ENCODE results near the gene NIPAL3.
A peak's percentile ranks its signal among the peaks of the same experiment; 100 is the strongest.
"Not testable (repeated sequence)": the region's sequence is repeated elsewhere in the genome, so short reads cannot be mapped to it uniquely, and the experiment has no call there.

The NIPAL3 gene

GRCh38 chr1:24486331-24487065 lies 70.9 kb downstream of the NIPAL3 start:
- DNase-seq (ENCODE audit: low read depth): no peak
- no peak overlapping the region for H3K4me3 ChIP-seq (ENCODE audit: low read depth, low read length)
- no peak for TF ChIP-seq CTCF (IDR thresholded peaks at IDR 0.05; ENCODE audit: insufficient read depth, low read depth, low read length, missing control alignments)

- no peak for DNase-seq (ENCODE audit: low read depth)
- no peak for TF ChIP-seq CTCF (IDR thresholded peaks at IDR 0.05; ENCODE audit: insufficient read depth, low read depth, low read length, missing control alignments)
- H3K4me3 ChIP-seq (ENCODE audit: low read depth, low read length): no peak overlapping the region
Observed at GRCh38 chr1:24487455-24487854, 71.9 kb downstream of the NIPAL3 start.

- peak; percentile 30 for DNase-seq (ENCODE audit: low read depth)
- H3K4me3 ChIP-seq (ENCODE audit: low read depth, low read length): not testable (repeated sequence)
Observed at GRCh38 chr1:24488159-24488558, 72.6 kb downstream of the NIPAL3 start.

- DNase-seq (ENCODE audit: low read depth): no peak
- TF ChIP-seq CTCF (IDR thresholded peaks at IDR 0.05; ENCODE audit: insufficient read depth, low read depth, low read length, missing control alignments): no peak
- H3K4me3 ChIP-seq (ENCODE audit: low read depth, low read length): no peak overlapping the region
Observed at GRCh38 chr1:24489674-24490073, 74.1 kb downstream of the NIPAL3 start.

- no peak overlapping the region for H3K4me3 ChIP-seq (ENCODE audit: low read depth, low read length)
- TF ChIP-seq CTCF (IDR thresholded peaks at IDR 0.05; ENCODE audit: insufficient read depth, low read depth, low read length, missing control alignments): no peak
- DNase-seq (ENCODE audit: low read depth): no peak
Observed at GRCh38 chr1:24490101-24490781, 74.6 kb downstream of the NIPAL3 start.

- no peak for DNase-seq (ENCODE audit: low read depth)
- no peak for TF ChIP-seq CTCF (IDR thresholded peaks at IDR 0.05; ENCODE audit: insufficient read depth, low read depth, low read length, missing control alignments)
- no peak overlapping the region for H3K4me3 ChIP-seq (ENCODE audit: low read depth, low read length)
Observed at GRCh38 chr1:24491577-24492360, 76.2 kb downstream of the NIPAL3 start.

GRCh38 chr1:24492935-24493334 lies 77.3 kb downstream of the NIPAL3 start:
- H3K4me3 ChIP-seq (ENCODE audit: low read depth, low read length); DNase-seq (ENCODE audit: low read depth): not testable (repeated sequence)

All from GM12865 (cell line).